Measurements from ENCODE around the gene CYP4F3. TPM values are rescaled to one million over a fixed set of nuclear protein-coding genes. Genes with fewer than 3 reads are reported as not detected.

The CYP4F3 gene
- total and polyA plus RNA-seq, 2 experiments from 2014 or later, result 2.2 to 3.3 TPM

GRCh38 chr19:15680478-15681322 lies 40.0 kb downstream of the CYP4F3 start:
- Histone ChIP-seq H3K27ac (no peak overlapping the region), H3K9me2 (replicated peaks; ENCODE audit: insufficient read depth) (no peaks in the 10 kb centered on the region), H4K20me1 (ENCODE audit: insufficient read depth, poor library complexity, severe bottlenecking) (no peaks in the 10 kb centered on the region), H3K36me3 (replicated peaks; ENCODE audit: insufficient read depth, low read depth) (no peaks in the 10 kb centered on the region), H3K9me3 (ENCODE audit: low read depth) (no peaks in the 10 kb centered on the region), H2AFZ (no peak overlapping the region), H3K27me3 (no peaks in the 10 kb centered on the region), H3K4me2 (no peak overlapping the region), H3K4me1 (ENCODE audit: insufficient read depth) (no peaks in the 10 kb centered on the region), H3K79me2 (no peaks in the 10 kb centered on the region), H3K4me3 (no peak overlapping the region)
- WGBS (ENCODE audit: low lambda C conversion rate, missing lambda C conversion rate), result 39% methylated on average over 8 of the region's 8 CpGs
- DNase-seq (ENCODE audit: low spot score), result no peak
- TF ChIP-seq EZH2 (IDR thresholded peaks at IDR 0.05; ENCODE audit: borderline replicate concordance) (no peak), EZH2phosphoT487 (IDR thresholded peaks at IDR 0.05; ENCODE audit: low read depth, severe bottlenecking, unreplicated experiment) (no peak), CTCF (IDR thresholded peaks at IDR 0.05; ENCODE audit: poor library complexity) (no peak)

- TF ChIP-seq EZH2 (IDR thresholded peaks at IDR 0.05; ENCODE audit: borderline replicate concordance), result no peak
- no peak for TF ChIP-seq CTCF (IDR thresholded peaks at IDR 0.05; ENCODE audit: poor library complexity)
- no peak for TF ChIP-seq EZH2phosphoT487 (IDR thresholded peaks at IDR 0.05; ENCODE audit: low read depth, severe bottlenecking, unreplicated experiment)
- Histone ChIP-seq H3K4me1 (ENCODE audit: insufficient read depth) (no peaks in the 10 kb centered on the region), H2AFZ (no peak overlapping the region), H3K4me2 (no peak overlapping the region), H3K27ac (no peak overlapping the region), H3K9me3 (ENCODE audit: low read depth) (no peaks in the 10 kb centered on the region), H3K79me2 (no peaks in the 10 kb centered on the region), H4K20me1 (ENCODE audit: insufficient read depth, poor library complexity, severe bottlenecking) (no peaks in the 10 kb centered on the region), H3K27me3 (no peaks in the 10 kb centered on the region), H3K36me3 (replicated peaks; ENCODE audit: insufficient read depth, low read depth) (no peaks in the 10 kb centered on the region), H3K4me3 (no peak overlapping the region), H3K9me2 (replicated peaks; ENCODE audit: insufficient read depth) (no peaks in the 10 kb centered on the region)
- 87% methylated on average over 10 of the region's 10 CpGs for WGBS (ENCODE audit: low lambda C conversion rate, missing lambda C conversion rate)
- no peak for DNase-seq (ENCODE audit: low spot score)
These were observed 42.7 kb downstream of the CYP4F3 start for GRCh38 chr19:15683411-15683810.

- no peaks in the 10 kb centered on the region for H3K9me2 ChIP-seq (replicated peaks; ENCODE audit: insufficient read depth)
- TF ChIP-seq CTCF (IDR thresholded peaks at IDR 0.05; ENCODE audit: poor library complexity) (no peak), EZH2phosphoT487 (IDR thresholded peaks at IDR 0.05; ENCODE audit: low read depth, severe bottlenecking, unreplicated experiment) (no peak), EZH2 (IDR thresholded peaks at IDR 0.05; ENCODE audit: borderline replicate concordance) (no peak)
- no peak overlapping the region for H3K4me3 ChIP-seq
- no peaks in the 10 kb centered on the region for H3K79me2 ChIP-seq
- H3K4me2 ChIP-seq, result no peak overlapping the region
- H3K9me3 ChIP-seq (ENCODE audit: low read depth), result no peaks in the 10 kb centered on the region
- WGBS (ENCODE audit: low lambda C conversion rate, missing lambda C conversion rate), result 61% methylated on average over 9 of the region's 9 CpGs
- no peaks in the 10 kb centered on the region for H3K4me1 ChIP-seq (ENCODE audit: insufficient read depth)
- no peaks in the 10 kb centered on the region for H4K20me1 ChIP-seq (ENCODE audit: insufficient read depth, poor library complexity, severe bottlenecking)
- no peaks in the 10 kb centered on the region for H3K27me3 ChIP-seq
- DNase-seq (ENCODE audit: low spot score), result no peak
- no peak overlapping the region for H3K27ac ChIP-seq
- no peaks in the 10 kb centered on the region for H3K36me3 ChIP-seq (replicated peaks; ENCODE audit: insufficient read depth, low read depth)
- no peak overlapping the region for H2AFZ ChIP-seq
These were observed 44.1 kb downstream of the CYP4F3 start for GRCh38 chr19:15684828-15685227.
